ENCODE data around the gene ARL8B.

ARL8B gene

GRCh38 chr3:5082789-5083115, 39.3 kb upstream of the ARL8B start:
- no peaks in the 10 kb centered on the region for H3K9me3 ChIP-seq (ENCODE audit: severe bottlenecking)
- H3K27me3 ChIP-seq (ENCODE audit: insufficient read depth, low read depth, severe bottlenecking), result no peaks in the 10 kb centered on the region
- H3K36me3 ChIP-seq, result no peaks in the 10 kb centered on the region
- H3K4me3 ChIP-seq (ENCODE audit: low read depth, low read length), result no peak overlapping the region
- no peak for DNase-seq
- no peak overlapping the region for H3K27ac ChIP-seq
- no peak for TF ChIP-seq CTCF (IDR thresholded peaks at IDR 0.05; ENCODE audit: low read depth, low read length)

DNA sequence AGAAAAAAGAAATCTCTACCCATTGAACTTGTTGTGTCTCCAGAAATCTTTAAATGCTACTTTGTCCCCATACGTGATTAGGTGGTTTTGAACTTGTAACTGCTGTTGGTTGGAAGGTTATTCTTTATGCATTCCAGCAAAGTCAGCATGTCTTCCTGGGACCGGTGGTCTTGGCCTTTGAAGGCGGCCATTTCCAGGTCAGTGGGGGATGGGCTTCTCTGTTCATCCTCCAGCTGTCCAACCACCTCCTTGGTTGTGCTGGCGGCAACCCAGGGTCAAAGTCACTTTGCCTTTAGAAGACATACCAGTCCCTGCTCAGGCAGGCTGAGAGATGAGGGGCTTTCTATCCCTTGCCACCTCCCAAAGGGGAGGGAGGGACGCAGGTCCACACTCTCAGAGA, 37.9 kb upstream of the ARL8B start:
- DNase-seq, result no peak
- Histone ChIP-seq H3K27ac (no peak overlapping the region), H3K36me3 (no peaks in the 10 kb centered on the region), H3K9me3 (ENCODE audit: severe bottlenecking) (no peaks in the 10 kb centered on the region), H3K27me3 (ENCODE audit: insufficient read depth, low read depth, severe bottlenecking) (no peaks in the 10 kb centered on the region), H3K4me3 (ENCODE audit: low read depth, low read length) (no peak overlapping the region)
- no peak for TF ChIP-seq CTCF (IDR thresholded peaks at IDR 0.05; ENCODE audit: low read depth, low read length)

- no peak for TF ChIP-seq CTCF (IDR thresholded peaks at IDR 0.05; ENCODE audit: low read depth, low read length)
- no peak overlapping the region for H3K4me3 ChIP-seq (ENCODE audit: low read depth, low read length)
- no peak overlapping the region for H3K27ac ChIP-seq
- DNase-seq, result no peak
- H3K9me3 ChIP-seq (ENCODE audit: severe bottlenecking), result no peaks in the 10 kb centered on the region
- no peaks in the 10 kb centered on the region for H3K36me3 ChIP-seq
- no peaks in the 10 kb centered on the region for H3K27me3 ChIP-seq (ENCODE audit: insufficient read depth, low read depth, severe bottlenecking)
Observed at GRCh38 chr3:5086708-5087107, 35.4 kb upstream of the ARL8B start.

DNA sequence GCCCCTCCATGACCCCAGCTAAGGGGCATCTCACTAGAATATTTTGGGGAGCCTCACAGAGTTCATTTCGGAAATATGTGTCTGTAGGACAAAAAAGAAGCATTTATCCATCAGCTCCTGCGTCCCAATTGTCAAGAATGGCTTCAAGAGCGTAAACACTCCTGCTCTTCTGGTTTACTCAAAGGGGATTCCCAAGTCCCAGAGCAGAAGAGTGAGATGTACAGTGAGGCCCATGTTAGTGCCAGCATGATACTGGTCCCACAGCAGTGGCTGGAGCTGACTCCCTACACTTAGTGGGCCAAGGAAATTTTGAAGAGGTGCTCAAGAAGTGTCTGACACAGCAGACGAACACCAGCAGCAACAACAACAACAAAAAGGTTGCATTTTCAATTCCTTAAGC, 34.9 kb upstream of the ARL8B start:
- H3K4me3 ChIP-seq (ENCODE audit: low read depth, low read length), result no peak overlapping the region
- no peaks in the 10 kb centered on the region for H3K9me3 ChIP-seq (ENCODE audit: severe bottlenecking)
- H3K36me3 ChIP-seq, result no peaks in the 10 kb centered on the region
- H3K27me3 ChIP-seq (ENCODE audit: insufficient read depth, low read depth, severe bottlenecking), result no peaks in the 10 kb centered on the region
- H3K27ac ChIP-seq, result no peak overlapping the region
- no peak for DNase-seq
- no peak for TF ChIP-seq CTCF (IDR thresholded peaks at IDR 0.05; ENCODE audit: low read depth, low read length)

DNA sequence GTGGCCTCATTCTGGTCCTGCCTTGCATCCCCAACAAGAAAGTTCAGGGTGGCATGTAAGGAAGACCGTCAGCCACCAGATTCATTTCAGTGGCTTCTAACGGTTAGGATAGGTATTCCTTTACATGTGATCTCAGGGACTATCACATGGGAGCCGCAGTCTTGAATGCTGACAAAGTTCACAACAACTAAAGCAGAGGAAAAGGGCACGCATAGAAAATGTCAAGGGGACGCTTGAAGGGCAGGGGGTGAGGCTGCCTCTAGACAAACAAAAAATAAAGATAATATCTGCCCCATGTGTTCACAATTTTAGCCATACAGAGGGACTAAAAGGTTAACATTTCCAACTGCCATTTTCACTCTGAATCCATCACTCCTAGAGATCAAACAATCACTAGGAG, 31.9 kb upstream of the ARL8B start:
- H3K27me3 ChIP-seq (ENCODE audit: insufficient read depth, low read depth, severe bottlenecking), result no peaks in the 10 kb centered on the region
- peaks cover 2% of the 10 kb centered on the region for H3K9me3 ChIP-seq (ENCODE audit: severe bottlenecking)
- H3K36me3 ChIP-seq, result no peaks in the 10 kb centered on the region
- no peak for DNase-seq
- H3K4me3 ChIP-seq (ENCODE audit: low read depth, low read length), result no peak overlapping the region
- no peak for TF ChIP-seq CTCF (IDR thresholded peaks at IDR 0.05; ENCODE audit: low read depth, low read length)
- H3K27ac ChIP-seq, result no peak overlapping the region

DNA sequence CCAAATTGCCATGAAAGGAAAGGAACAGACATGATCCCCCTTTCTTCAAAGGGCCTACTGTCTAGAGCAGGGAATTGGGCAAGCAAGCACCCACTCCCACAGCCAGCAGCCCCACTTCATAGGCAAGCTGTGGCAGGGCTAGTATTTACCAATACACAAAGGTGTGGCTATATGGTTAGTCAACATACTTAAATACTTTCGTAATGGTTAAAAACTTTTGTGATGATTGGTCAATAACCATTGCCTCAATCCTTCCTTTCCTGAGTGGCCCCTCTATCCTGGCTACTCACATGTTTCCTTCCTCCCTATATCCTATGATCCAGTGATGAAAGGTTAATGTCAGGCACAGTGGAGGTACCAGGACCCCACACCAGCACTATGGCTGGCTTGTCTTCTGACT, 30.1 kb upstream of the ARL8B start:
- Histone ChIP-seq H3K9me3 (ENCODE audit: severe bottlenecking) (peaks cover 2% of the 10 kb centered on the region), H3K27me3 (ENCODE audit: insufficient read depth, low read depth, severe bottlenecking) (no peaks in the 10 kb centered on the region), H3K36me3 (no peaks in the 10 kb centered on the region), H3K4me3 (ENCODE audit: low read depth, low read length) (no peak overlapping the region), H3K27ac (no peak overlapping the region)
- no peak for TF ChIP-seq CTCF (IDR thresholded peaks at IDR 0.05; ENCODE audit: low read depth, low read length)
- no peak for DNase-seq
